ENCODE data around the gene KDELR3.

GRCh38 chr22:38471237-38471636 is 3.3 kb downstream of the KDELR3 start:
- no peak for TF ChIP-seq POLR2A (IDR thresholded peaks at IDR 0.05)
- TF ChIP-seq, protein P1, sequence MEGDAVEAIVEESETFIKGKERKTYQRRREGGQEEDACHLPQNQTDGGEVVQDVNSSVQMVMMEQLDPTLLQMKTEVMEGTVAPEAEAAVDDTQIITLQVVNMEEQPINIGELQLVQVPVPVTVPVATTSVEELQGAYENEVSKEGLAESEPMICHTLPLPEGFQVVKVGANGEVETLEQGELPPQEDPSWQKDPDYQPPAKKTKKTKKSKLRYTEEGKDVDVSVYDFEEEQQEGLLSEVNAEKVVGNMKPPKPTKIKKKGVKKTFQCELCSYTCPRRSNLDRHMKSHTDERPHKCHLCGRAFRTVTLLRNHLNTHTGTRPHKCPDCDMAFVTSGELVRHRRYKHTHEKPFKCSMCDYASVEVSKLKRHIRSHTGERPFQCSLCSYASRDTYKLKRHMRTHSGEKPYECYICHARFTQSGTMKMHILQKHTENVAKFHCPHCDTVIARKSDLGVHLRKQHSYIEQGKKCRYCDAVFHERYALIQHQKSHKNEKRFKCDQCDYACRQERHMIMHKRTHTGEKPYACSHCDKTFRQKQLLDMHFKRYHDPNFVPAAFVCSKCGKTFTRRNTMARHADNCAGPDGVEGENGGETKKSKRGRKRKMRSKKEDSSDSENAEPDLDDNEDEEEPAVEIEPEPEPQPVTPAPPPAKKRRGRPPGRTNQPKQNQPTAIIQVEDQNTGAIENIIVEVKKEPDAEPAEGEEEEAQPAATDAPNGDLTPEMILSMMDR (IDR thresholded peaks at IDR 0.05): no peak
